ENCODE results near the gene CDK15. TPM values are rescaled to one million over a fixed set of nuclear protein-coding genes. Genes with fewer than 3 reads are reported as not detected.

CDK15 gene
- total and polyA plus RNA-seq, 2 experiments from 2014 or later: 0.27 TPM; not detected in 1

GRCh38 chr2:201926067-201926466 lies 119.7 kb downstream of the CDK15 start:
- H3K36me3 ChIP-seq (ENCODE audit: insufficient read depth): 0 out of 2 replicates have a peak, but pooled peaks cover 4% of the 10 kb centered on the region
- 0 out of 2 replicates have a peak, but pooled peaks cover 12% of the 10 kb centered on the region for H3K9me2 ChIP-seq (ENCODE audit: insufficient read depth)
- peaks cover 27% of the 10 kb centered on the region for H3K4me1 ChIP-seq (ENCODE audit: insufficient read depth)
- Mint-ChIP-seq H3K4me1 (peaks cover 39% of the 10 kb centered on the region), H3K9me3 (peaks cover 3% of the 10 kb centered on the region; the same call in 2 of the 3 replicates), H3K27me3 (ENCODE audit: insufficient read depth, low read depth, poor library complexity) (peaks cover 14% of the 10 kb centered on the region), H3K4me3 (no peak overlapping the region), H3K36me3 (ENCODE audit: low read depth) (no peaks in the 10 kb centered on the region), H3K27ac (no peak overlapping the region)
- no peak overlapping the region for H2AFZ ChIP-seq
- no peaks in the 10 kb centered on the region for H3K79me2 ChIP-seq (replicated peaks; ENCODE audit: insufficient read depth)
- no peak for ATAC-seq
- no peak for DNase-seq (ENCODE audit: low spot score)
- no peaks in the 10 kb centered on the region for H3K27me3 ChIP-seq (ENCODE audit: insufficient read depth)
- no peaks in the 10 kb centered on the region for H3F3A ChIP-seq (replicated peaks; ENCODE audit: low read depth)
- TF ChIP-seq JUNB (IDR thresholded peaks at IDR 0.05; ENCODE audit: unreplicated experiment): no peak
- no peak for TF ChIP-seq ZNF114 (CRISPR knock-in tag; IDR thresholded peaks at IDR 0.05)
- TF ChIP-seq CREB1 (CRISPR knock-in tag; IDR thresholded peaks at IDR 0.05; ENCODE audit: low read depth): no peak
- no peak for TF ChIP-seq REST (IDR thresholded peaks at IDR 0.05; ENCODE audit: unreplicated experiment)
- no peak for TF ChIP-seq NANOG (IDR thresholded peaks at IDR 0.05; ENCODE audit: borderline replicate concordance)
- TF ChIP-seq ETS1 (IDR thresholded peaks at IDR 0.05): no peak
- no peak for TF ChIP-seq EZH2phosphoT487 (IDR thresholded peaks at IDR 0.05; ENCODE audit: unreplicated experiment)
- TF ChIP-seq EZH2 (IDR thresholded peaks at IDR 0.05; ENCODE audit: low read depth, unreplicated experiment): no peak
- TF ChIP-seq ZNF462 (CRISPR knock-in tag; IDR thresholded peaks at IDR 0.05): no peak
- no peak for TF ChIP-seq POLR2AphosphoS5 (IDR thresholded peaks at IDR 0.05; ENCODE audit: low read depth)
- TF ChIP-seq CTCF (conservative IDR thresholded peaks at IDR 0.05; ENCODE audit: low read depth in 2 of 2): no peak
- TF ChIP-seq STAT1 (IDR thresholded peaks at IDR 0.05; ENCODE audit: unreplicated experiment): no peak
- TF ChIP-seq ZNF331 (CRISPR knock-in tag; IDR thresholded peaks at IDR 0.05; ENCODE audit: low read depth): no peak
- H3K4me2 ChIP-seq: no peak overlapping the region
- H3K27ac ChIP-seq (ENCODE audit: low read depth): no peak overlapping the region
- no peak overlapping the region for H3K4me3 ChIP-seq
- H4K20me1 ChIP-seq (replicated peaks; ENCODE audit: insufficient read depth): no peaks in the 10 kb centered on the region
